HG03103 (cell line): ENCODE data around the gene CDC27.
"Not testable (repeated sequence)": the region's sequence is repeated elsewhere in the genome, so short reads cannot be mapped to it uniquely, and the experiment has no call there.

Experiments used
- ATAC-seq: cut with Tn5 transposase; IDR thresholded peaks from one replicate; pipeline ENCODE4 v1.9.1; 2021; ENCODE audit warnings: low read depth; ENCODE audit not compliant: unreplicated experiment

CDC27 gene, protein sequence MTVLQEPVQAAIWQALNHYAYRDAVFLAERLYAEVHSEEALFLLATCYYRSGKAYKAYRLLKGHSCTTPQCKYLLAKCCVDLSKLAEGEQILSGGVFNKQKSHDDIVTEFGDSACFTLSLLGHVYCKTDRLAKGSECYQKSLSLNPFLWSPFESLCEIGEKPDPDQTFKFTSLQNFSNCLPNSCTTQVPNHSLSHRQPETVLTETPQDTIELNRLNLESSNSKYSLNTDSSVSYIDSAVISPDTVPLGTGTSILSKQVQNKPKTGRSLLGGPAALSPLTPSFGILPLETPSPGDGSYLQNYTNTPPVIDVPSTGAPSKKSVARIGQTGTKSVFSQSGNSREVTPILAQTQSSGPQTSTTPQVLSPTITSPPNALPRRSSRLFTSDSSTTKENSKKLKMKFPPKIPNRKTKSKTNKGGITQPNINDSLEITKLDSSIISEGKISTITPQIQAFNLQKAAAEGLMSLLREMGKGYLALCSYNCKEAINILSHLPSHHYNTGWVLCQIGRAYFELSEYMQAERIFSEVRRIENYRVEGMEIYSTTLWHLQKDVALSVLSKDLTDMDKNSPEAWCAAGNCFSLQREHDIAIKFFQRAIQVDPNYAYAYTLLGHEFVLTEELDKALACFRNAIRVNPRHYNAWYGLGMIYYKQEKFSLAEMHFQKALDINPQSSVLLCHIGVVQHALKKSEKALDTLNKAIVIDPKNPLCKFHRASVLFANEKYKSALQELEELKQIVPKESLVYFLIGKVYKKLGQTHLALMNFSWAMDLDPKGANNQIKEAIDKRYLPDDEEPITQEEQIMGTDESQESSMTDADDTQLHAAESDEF

DNA sequence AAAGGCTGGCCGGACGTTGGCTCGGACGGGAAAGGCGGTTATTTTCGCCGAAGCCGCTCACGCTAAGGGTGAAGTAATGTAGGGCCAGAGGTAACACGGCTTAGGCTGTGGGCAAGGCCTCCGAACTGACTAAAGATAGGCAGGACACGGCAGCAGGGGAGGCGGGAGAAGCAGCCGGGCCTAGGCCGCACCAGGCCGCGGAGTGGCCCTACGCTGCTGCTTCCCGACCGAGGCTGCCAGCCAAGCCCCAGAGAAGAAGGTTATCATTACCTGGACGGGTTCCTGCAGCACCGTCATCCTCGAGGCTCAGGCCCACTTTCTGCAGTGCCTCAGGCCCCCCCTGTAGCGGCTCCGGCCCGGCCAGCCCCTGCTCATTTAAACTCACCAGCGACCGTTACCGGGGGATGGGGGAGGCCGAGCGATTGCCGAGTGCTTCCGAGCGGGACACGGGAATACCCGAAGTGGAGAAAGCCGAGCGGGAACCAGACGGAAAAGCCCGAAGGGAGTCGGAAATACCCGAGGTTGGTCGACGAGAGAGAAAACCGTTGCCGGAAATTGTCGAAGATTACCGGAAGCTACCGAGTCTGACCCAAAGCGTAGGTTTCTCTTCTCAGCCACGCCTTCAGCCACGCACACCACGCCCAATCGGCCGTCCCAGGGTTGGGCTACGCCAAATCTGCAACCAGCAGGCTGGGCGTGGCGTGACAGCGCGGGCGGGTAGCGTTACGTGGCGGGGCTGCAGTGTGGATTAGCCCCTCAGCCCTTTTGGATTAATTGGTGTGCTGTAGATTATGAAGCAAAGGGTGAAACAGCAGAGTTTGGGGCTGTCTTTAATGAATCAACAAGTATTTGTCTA is at the start of gene CDC27:
TSS of gene CDC27 (minus strand) at position 420 of the 856 bp plus-strand sequence. CDS start at position 297, 123 bp downstream.
- ATAC-seq = peak; percentile 86

DNA sequence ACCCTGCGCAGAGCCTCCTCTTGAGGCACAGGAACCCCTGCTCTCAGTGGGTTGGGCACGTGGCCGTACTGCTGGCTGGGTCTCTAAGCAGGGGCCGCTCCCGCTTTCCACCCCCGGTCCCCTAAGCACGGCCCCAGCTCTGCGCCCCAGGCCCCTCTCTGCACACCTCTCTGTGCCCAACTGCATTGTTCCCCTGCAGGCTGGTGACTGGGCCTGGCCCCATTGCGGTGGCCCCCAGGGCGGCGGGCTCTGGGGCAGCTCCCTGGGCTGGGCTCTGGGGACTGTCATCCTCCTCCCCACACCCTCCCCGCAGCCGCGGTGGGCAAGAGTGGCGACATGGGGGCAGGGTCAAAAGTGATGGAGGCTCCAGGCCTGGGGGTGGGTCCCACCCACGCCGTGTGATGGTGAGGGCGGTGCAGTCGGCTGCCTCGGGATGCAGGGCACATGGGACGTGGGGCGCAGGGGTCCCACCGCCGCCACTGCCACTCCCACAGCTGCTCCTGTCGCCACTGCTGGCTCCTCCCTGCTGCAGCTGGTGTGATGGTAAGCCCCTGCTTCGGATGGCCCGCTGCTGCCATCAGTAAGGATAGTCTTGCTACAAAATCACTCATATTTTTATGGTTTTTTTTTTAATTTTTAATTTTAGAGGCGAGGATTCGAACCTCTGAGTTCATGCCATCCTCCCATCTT is 49.4 kb upstream of the CDC27 start:
- ATAC-seq = no peak

DNA sequence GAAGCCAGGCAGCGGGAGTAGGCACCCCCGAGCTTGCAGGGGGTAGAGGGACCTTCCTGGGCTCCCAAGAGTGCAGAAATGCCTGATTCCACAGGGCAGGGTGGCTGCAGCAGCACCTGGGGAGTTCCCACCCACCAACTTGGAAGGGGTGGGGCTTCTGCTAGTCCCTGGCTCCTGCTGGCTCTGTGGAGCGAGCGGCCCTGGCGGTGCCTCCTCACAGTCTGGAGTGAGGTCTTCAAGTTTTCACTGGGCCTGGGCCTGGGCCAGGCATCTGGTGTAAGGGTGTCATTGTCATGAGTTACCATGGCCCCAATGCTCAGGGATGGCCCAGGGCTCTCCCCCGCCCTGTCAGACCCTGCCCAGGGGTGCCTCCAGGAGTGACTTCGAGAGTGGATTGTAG is 48.7 kb upstream of the CDC27 start:
- ATAC-seq = no peak

DNA sequence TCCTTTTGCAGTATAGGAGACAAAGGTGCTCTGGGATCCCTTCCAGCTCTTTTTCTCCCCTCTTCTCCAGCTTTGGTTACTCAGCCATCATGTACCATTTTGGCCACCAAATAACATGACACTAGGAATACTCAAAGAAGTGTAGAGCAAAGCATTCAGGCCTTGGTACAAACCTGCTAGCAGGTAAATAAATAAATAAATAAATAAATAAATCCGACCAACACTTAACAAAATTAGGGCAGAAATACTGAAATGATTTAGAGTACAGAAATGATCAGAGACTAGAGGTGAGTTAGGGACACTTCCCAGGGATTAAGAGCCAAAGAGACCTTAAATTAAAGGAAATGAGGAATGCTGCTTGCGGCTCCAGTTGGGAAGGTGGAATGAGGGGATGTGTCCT is 46.8 kb upstream of the CDC27 start:
- no peak for ATAC-seq

DNA sequence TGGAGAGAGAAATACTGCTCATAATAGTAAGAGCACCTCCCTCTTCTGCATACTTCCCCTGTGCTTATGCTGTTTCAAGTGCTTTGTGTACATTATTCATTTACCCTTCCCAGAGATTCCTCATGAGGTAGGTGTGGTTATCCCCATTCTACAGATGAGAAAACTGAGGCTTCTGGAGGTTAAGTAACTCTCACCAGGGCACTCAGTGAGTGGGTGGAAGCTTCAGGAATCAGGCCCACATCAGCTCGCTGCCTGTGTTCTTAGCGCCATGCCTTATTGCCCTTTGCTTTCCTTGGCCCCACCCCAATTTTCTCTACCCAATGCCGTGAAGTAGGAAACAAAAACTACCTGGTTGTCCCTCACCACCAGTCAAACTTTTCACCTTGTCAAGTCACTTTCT is 46.4 kb upstream of the CDC27 start:
- ATAC-seq = no peak

DNA sequence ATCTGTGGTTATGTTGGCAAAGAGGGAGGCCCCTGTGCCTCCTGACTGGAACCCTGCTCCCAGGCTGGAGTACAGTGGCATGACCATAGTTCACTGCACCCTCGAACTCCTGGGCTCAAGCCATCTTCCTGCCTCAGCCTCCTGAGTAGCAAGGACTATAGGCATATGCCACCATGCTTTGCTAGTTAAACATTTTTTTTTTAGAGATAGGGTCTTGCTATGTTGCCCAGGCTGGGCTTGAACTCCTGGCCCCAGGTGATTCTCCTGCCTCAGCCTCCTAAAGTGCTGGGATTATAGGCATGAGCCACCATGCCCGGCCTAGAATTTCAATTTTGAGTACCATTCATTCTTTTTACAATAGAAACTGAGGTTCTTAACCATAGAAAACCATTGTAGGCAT is 43.4 kb upstream of the CDC27 start:
- no peak for ATAC-seq

DNA sequence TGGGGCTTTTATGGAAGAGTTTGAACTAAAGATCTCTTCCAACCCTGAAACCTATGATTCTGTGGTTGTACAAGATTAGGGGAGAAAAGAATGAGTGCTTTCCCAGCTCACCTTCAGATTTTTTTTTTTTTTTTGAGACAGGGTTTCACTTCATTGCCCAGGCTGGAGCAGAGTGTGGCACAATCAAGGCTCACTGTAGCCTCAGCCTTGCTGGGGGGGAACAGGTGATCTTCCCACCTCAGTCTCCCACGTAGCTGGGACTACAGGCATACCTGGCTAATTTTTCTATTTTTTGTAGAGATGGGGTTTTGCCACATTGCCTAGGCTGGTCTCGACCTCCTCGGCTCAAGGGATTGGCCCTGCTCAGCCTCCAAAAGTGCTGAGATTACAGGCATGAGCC is 42.8 kb upstream of the CDC27 start:
- no peak for ATAC-seq

DNA sequence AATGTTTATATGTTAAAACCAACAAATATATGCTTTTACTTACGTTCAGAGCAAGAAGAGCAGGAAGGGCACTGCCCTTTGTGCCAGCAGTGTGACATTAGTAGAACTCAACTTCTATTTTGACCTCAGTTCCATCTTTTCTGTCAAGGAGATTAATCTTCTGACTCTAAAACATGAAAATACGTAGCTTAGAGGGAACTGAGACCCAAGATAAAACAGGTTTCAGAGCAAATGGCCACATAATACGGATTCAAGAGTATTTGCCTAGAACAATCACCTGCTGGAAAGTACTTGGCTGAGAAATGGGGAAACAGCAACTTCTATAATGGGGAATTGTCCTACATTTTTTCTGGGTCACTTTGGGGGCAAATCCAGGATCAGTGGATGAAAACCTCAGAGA is 42.2 kb upstream of the CDC27 start:
- ATAC-seq = no peak

DNA sequence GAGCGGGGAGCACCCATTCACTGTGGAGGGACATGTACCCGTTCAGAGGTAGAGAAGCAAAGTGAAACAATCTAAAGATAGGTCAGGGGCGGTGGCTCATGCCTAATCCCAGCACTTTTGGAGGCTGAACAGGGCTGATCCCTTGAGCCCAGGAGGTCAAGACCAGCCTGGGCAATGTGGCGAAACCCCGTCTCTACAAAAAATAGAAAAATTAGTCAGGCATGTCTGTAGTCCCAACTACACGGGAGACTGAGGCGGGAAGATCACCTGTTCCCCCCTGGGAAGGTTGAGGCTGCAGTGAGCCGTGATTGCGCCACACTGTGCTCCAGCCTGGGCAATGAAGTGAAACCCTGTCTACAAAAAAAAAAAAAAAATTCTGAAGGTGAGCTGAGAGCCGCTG is 41.8 kb upstream of the CDC27 start:
- no peak for ATAC-seq

DNA sequence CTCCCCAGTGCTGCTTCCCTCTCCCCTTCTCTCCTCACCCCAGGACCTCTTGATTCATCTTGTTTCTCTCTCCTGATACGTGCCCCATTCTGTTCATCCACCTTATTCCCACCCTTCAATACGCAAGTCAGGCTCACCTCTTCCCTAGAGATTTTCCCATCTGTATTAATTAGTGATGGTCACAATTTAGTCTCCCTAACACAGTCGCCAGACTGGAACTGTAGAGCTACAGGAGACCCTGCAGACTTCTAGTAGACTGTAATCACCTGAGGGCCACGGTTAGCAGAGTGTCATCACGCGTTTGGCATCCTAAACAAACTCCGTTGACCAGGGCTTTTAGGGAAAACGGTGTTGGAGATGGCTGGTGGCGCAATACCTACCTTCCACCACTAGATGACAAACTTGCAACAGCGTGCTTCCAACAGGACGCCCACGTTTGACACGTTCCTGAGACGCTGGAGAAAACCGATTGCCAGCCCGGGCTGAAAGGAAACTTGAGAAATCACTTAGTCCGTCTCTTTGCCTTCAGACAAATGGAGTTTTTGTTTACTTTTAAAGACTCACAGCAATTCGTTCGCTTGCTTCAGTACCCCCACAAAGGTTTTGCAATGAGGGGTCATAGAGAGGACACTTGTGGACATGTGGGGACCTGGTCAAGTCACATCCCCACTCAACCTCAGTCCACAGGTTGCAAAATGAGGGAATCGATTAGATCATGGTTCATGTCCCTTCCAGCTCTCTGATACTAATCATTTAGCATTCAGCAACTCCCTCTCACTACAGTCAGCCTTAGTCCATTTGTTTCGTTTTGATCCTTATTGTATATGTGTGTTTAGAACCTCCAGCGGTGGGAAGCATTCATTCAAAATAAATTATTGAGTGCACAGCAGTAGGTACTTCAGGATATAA is 40.7 kb upstream of the CDC27 start:
- peak; percentile 52 for ATAC-seq

DNA sequence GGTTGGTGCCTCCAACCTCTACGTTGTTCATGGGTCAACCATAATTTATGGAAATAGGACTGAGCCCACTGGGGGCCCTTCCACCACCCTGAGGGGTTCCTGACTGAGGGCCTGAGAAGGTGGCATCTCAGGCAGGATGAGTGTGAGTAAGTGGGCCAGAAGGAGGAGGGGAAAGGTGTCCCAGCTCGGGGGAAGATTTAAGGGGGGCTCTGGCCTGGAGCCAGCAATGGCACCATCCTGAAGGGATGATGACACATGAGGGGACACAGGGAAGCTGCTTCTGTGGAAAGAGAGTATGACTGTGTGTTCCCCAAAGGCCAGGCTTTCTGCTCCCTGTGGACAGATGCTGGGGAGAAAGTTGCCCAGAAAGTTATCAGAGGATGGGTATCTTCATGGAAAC is 38.8 kb upstream of the CDC27 start:
- ATAC-seq = no peak

DNA sequence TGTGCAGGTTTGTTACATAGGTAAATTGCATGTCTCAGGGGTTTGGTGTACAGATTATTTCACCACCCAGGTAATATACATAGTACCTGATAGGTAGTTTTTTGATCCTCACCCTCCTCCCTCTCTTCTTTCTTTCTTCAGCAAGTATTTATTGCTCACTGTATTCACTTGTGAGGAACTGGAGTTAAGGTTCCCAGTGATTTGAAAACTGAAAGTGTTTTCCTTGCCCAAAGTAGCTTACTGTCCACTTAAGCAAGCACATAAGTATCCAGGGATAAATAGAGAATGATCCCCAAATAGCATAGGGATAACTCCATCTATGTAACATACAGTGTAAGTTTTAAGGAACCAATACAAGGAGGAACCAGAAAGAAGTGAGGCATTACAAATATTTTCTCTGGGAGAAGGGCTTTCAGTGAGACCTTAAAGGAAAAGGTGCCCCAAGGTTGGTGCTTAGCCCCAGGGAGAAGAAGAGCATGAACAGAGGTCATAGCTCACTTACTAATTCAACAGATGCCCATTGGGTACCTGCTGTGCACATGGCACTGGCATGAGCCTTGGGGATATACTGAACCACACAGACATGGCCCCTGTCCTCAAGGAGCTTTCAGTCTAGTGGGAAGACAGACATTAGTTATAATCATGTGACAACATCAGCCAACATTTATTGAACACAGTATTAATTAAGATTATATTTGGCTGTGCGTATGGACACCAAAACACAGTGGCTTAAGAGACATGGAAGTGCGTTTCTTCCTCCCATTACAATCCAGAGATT is 37.0 kb upstream of the CDC27 start:
- no peak for ATAC-seq

DNA sequence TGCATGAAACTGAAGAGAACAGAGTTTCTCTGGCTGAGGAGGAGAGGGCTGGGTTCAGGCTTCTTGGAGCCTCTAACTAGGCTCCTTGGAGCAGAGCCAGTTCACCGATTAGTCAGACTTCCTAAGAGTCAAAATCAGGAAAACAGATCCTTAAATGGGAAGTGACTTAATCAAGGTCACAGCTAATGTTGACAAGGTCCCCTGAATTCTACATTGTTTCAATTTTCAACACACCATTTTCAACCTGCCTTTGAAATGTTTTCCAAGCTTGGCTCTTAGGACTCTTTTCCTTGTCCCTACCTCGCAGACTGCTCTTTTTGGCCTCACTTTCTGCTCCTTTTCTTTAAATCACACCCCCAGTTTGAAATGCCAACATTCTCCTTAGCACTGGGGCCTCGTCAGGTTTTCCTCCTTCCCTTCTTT is 36.4 kb upstream of the CDC27 start:
- ATAC-seq = no peak

DNA sequence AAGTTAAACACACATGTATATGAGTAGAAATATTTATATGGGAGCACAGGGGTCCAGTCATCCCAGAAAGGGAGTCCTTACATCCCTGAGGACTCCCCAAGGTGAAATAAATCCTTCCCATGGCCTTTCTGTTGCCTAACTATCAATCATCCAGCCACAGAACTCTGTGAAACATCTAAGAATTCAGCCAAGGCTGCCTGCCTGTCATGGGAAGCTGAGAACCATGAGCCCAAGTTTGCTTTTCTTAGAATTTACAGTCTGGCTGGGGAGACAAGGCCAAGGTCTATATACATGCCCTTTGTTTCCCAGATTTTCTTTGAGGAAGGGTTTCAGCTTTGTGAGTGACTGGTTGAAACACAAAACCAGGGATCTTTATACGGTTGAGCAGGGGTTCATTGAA is 35.9 kb upstream of the CDC27 start:
- ATAC-seq = no peak

DNA sequence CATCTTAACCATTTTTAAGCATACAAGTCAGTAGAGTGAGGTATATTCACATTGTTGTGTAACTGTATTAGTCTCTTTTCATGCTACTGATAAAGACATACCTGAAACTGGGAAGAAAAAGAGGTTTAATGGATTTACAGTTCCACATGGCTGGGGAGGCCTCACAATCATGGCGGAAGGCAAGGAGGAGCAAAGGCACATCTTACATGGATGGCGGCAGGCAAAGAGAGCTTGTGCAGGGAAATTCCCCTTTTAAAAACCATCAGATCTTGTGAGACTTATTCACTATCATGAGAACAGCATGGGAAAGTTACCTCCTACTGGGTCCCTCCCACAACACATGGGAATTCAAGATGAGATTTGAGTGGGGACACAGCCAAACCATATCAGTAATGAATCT is 35.0 kb upstream of the CDC27 start:
- not testable (repeated sequence) for ATAC-seq

DNA sequence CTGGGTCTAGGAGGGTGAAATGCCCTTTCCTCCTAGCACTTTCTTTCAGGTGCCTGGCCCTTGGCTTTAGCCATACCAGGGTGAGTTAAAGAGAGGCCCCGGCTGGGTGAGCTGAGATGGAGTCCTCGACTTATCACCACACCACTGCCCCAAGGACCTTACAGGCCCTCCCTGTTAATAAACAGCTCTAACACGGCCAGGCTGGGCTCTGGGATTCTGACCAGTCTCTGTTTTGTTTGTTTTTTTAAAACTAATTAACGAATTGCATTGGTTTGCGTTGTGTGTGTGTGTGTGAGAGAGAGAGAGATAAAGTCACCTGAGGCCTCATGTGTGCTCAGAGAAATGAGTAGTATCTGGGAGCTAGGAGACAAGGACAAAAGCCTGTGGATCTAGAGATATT is 34.4 kb upstream of the CDC27 start:
- ATAC-seq = no peak

DNA sequence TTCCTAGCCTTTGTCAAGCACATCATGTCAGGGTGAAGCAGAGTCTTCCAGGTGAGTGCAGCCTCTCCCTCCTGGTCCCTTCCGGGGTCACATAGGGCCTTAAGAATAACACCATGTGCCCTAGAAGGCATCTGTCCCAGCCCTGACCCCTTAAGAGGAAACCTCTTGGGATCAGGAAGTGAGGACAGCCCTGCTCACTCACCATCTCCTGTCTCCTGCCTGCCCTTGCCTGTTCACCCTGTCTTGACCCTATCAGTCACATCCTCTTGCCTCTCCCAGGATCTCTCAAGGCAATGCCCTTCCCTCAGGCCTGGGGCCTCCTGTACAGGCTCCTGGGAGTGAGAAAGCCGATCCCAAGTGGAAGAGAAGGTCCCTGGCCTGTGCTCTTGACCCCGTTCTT is 33.9 kb upstream of the CDC27 start:
- ATAC-seq = no peak

DNA sequence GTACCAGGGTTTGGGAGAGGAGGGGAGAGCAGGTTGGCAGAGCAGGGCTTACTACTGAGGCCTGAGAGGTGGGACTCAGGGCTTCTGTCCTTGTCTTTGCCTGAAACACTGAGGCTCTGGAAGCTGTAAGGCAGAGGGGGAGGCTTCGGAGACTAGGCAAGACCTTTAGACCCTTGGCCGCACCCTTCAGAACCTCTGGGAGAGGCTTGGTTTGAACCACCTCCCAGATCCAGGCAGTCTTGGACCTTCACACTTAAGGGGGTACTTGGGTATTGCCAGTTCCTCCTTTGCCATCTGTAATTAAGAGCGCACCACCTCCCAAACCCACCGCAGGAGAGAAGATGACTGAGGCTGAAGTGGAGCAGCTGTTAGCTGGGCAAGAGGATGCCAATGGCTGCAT is 33.0 kb upstream of the CDC27 start:
- no peak for ATAC-seq

DNA sequence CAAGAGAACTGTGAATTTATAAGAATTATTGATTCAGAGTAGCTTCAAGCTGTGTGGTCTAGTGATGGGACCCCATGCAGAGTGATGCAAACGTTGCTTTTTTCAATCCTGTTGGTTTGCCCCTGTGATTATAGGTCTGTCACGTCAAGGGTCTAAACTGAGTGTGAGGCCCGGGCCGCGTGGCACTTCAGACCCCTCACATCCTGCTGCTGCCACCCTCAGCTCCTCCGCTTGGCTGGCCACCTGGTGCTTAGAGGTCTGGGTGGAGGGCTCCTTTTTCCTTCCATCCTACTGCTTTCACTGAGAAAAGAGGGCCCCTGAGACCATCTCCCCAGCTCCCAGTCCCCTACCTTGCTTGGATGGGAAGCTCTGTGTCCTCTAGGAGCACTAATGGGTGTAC is 32.1 kb upstream of the CDC27 start:
- no peak for ATAC-seq
